Stomach (tissue), 4 donors: ENCODE data around the gene SSTR4.

Source experiments
- EP300 ChIP-seq: sonication (generic); formaldehyde crosslinking; IDR thresholded peaks from one replicate; pipeline ENCODE4 v1.6.1; 2017; ENCODE audit warnings: antibody characterized with exemption
- POLR2A ChIP-seq, 4 donors: fragments of 450-650 bp; IDR thresholded peaks; one replicate each; pipeline ENCODE4 v1.6.1; 2016; ENCODE audit warnings: antibody characterized with exemption in 4 of 4, control low read depth in 2 of 4, mild to moderate bottlenecking in 1 of 4, moderate library complexity in 1 of 4
- POLR2AphosphoS5 ChIP-seq, 3 donors: sonication (generic); formaldehyde crosslinking; IDR thresholded peaks; one replicate each; pipeline ENCODE4 v1.6.1; 2016; ENCODE audit warnings: antibody characterized with exemption in 3 of 3
- TF ChIP-seq, protein P1 (sequence below), 7 experiments: fragments of 450-650 bp in 4 of 7; fragments of 200-600 bp in 3 of 7; sonication (generic) in 3 of 7; IDR thresholded peaks; one replicate each; pipeline ENCODE4 v1.5.1; 2016 to 2019; ENCODE audit warnings: antibody characterized with exemption in 7 of 7, control low read depth in 2 of 7, mild to moderate bottlenecking in 1 of 7

DNA sequence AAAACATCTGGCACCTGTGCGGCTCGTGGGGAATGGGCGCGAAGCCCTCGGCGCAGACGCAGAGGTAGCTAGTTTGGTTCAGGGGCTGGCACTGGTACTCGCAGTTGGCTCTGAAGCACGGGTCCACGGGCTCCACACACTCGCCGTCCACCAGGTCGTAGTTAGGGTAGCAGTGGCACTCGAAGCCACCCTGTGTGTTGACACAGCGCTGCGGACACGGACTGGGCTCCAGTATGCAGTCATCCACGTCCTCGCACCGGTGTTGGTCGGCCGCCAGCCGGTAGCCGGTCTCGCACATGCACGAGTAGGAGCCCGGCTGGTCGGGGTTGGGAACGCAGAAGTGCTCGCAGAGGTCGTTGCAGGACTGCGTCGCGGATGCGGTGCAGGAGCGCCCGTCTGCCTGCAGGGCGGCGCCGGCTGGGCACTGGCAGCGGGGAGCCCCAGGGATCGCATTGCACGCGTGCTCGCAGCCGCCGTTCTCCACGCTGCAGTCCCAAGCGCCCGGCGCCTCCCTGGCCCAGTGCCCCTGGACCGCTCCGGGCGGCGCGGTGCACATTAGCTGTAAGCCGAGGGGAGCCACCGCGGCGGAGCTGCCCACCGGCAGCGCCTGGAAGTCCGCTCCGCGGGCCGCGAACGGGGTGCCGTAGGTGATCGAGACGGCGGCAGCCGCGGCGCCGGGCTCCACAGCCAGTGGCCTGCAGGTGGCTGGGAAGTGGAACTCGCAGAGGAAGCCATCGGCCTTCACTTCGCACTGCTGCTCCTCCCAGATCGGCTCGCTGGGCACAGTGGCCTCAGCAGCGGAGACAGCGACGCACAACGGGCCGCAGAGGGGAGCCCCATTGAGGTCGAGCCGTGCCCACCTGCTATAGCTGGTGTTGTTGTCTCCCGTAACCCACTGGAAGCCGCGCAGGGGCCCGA lies 13.4 kb downstream of the SSTR4 start:
- TF ChIP-seq, protein P1, sequence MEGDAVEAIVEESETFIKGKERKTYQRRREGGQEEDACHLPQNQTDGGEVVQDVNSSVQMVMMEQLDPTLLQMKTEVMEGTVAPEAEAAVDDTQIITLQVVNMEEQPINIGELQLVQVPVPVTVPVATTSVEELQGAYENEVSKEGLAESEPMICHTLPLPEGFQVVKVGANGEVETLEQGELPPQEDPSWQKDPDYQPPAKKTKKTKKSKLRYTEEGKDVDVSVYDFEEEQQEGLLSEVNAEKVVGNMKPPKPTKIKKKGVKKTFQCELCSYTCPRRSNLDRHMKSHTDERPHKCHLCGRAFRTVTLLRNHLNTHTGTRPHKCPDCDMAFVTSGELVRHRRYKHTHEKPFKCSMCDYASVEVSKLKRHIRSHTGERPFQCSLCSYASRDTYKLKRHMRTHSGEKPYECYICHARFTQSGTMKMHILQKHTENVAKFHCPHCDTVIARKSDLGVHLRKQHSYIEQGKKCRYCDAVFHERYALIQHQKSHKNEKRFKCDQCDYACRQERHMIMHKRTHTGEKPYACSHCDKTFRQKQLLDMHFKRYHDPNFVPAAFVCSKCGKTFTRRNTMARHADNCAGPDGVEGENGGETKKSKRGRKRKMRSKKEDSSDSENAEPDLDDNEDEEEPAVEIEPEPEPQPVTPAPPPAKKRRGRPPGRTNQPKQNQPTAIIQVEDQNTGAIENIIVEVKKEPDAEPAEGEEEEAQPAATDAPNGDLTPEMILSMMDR (IDR thresholded peaks at IDR 0.05), result peak in 5 of 7 experiments; percentile 32 to 72 (median 40)
- peak in 1 of 3 donors; percentile 28 for TF ChIP-seq POLR2AphosphoS5 (IDR thresholded peaks at IDR 0.05)
- TF ChIP-seq POLR2A (IDR thresholded peaks at IDR 0.05), result no peak
- TF ChIP-seq EP300, result no peak
